Measurements from ENCODE around the gene PNMA6F.

PNMA6F gene

DNA sequence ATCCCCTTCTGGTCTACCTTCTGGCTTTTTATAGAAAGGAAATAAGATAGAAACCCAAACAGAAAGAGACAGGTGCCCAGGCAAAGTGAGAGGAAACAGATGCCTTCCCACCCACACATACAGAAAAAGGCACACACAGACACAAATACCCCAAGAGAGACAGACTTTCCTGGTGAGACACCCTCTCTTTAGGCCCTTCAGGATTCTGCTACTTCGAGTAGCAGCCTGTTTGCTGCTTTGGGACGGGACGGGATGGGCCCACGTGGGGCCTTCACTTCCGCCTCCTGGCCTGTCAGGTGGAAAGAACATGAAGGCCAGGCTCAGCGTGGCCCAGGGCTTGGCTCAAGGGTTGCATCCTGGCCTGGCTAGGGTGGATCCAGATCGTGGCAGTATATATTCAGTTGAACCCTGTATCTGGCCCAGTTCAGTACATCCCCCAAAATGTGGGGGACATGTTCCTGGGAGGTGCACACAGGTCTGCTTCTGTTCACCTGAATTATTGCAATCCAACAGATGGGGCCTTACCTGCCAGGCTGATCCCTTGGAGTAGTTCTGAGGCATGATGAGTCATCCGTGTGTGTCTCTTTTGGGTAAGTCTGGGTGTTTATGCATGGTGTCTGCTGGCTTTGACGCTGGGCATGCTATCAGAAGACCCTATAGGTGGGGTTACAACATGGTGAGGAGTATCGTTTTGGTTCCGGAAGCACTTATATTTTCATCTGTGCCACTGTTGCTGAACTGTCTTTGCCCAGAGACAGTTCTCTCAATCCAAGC is 14.7 kb upstream of the PNMA6F start:
- 75% methylated on average over 11 of the region's 11 CpGs for WGBS (ENCODE audit: insufficient coverage)
- Histone ChIP-seq H3K27ac (ENCODE audit: insufficient read depth in 1 of 2, low read depth in 1 of 2, low read length in 2 of 2, poor library complexity in 1 of 2, severe bottlenecking in 2 of 2) (peak overlapping the region; percentile 9 to 33), H3K9me3 (ENCODE audit: control extremely low read depth in 1 of 5, control insufficient read depth in 4 of 5, insufficient read depth in 2 of 5, low read depth in 1 of 5, low read length in 4 of 5) (peaks cover 0 to 4% (median 0%) of the 10 kb centered on the region in 5 experiments), H3K4me1 (ENCODE audit: control extremely low read depth in 1 of 4, control insufficient read depth in 4 of 4, insufficient read depth in 4 of 4, low read length in 3 of 4) (peaks cover 0 to 29% (median 16%) of the 10 kb centered on the region in 4 experiments), H3K4me3 (ENCODE audit: control insufficient read depth in 1 of 7, extremely low read depth in 1 of 7, insufficient read depth in 4 of 7, low read depth in 2 of 7, low read length in 6 of 7) (peak overlapping the region in 1 of 7 experiments; percentile 5), H3K36me3 (ENCODE audit: control insufficient read depth in 4 of 4, insufficient read depth in 4 of 4, low read length in 3 of 4) (peaks cover 2 to 38% (median 10%) of the 10 kb centered on the region in 4 experiments), H3K27me3 (replicated peaks in 2 of 5; ENCODE audit: control insufficient read depth in 4 of 5, insufficient read depth in 5 of 5, low read length in 4 of 5) (peaks cover 0 to 4% (median 0%) of the 10 kb centered on the region in 5 experiments)
- CTCF ChIA-PET: interaction anchor here (1.0 kb wide), 1 partner anchor 304 kb away, joined by 3 read pairs; no protein-coding TSS in a partner anchor
- peak in 2 of 3 donors; percentile 41 to 54 for DNase-seq
- POLR2A ChIA-PET: no interaction called here

DNA sequence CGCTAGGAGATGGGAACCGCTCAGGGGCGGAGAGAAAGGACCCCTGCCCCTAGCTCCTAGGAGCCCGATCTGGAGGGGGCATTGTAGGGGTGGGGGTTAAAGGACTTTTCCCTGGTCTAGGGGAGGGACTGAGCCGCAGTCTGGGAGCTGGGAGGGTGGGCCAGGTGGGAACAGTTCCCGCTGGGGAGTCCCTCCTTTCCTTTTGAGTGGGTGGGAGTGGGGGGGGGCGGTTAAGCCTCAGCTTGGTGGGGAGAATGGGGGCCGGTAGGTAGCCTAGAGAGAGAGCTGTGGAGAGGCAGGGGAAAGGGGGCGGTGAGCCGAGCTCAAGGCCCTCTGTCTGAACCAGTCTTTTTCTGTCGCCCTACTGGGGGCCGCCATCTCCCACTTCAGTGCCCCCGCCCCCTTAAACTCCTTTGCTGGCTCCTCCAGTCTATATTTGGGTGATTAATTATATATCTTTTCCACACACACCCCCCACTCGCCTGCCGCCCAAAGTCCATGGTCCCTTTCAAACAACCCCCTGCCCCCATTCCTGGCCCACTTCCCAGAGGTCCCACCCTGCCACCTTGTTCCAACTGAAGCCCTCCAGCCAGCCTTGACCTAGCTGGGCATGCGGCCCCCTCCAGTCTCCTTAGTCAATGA is 13.2 kb upstream of the PNMA6F start:
- DNase-seq: peak in 1 of 3 donors; percentile 5
- POLR2A ChIA-PET: interaction anchor here (0.7 kb wide), 1 partner anchor 52 kb away, joined by 3 read pairs; no protein-coding TSS in a partner anchor
- H3K4me1 ChIP-seq (ENCODE audit: control extremely low read depth in 1 of 4, control insufficient read depth in 4 of 4, insufficient read depth in 4 of 4, low read length in 3 of 4): peaks cover 0 to 29% (median 16%) of the 10 kb centered on the region in 4 experiments
- WGBS (ENCODE audit: insufficient coverage): 47% methylated on average over 7 of the region's 16 CpGs
- peaks cover 0 to 4% (median 0%) of the 10 kb centered on the region in 5 experiments for H3K27me3 ChIP-seq (replicated peaks in 2 of 5; ENCODE audit: control insufficient read depth in 4 of 5, insufficient read depth in 5 of 5, low read length in 4 of 5)
- peak overlapping the region; percentile 43 to 77 for H3K27ac ChIP-seq (ENCODE audit: insufficient read depth in 1 of 2, low read depth in 1 of 2, low read length in 2 of 2, poor library complexity in 1 of 2, severe bottlenecking in 2 of 2)
- H3K36me3 ChIP-seq (ENCODE audit: control insufficient read depth in 4 of 4, insufficient read depth in 4 of 4, low read length in 3 of 4): peaks cover 2 to 24% (median 10%) of the 10 kb centered on the region in 4 experiments
- peak overlapping the region; percentile 55 to 82 (median 68) for H3K4me3 ChIP-seq (ENCODE audit: control insufficient read depth in 1 of 7, extremely low read depth in 1 of 7, insufficient read depth in 4 of 7, low read depth in 2 of 7, low read length in 6 of 7)
- CTCF ChIA-PET: no interaction called here
- no peaks in the 10 kb centered on the region for H3K9me3 ChIP-seq (ENCODE audit: control extremely low read depth in 1 of 5, control insufficient read depth in 4 of 5, insufficient read depth in 2 of 5, low read depth in 1 of 5, low read length in 4 of 5)

DNA sequence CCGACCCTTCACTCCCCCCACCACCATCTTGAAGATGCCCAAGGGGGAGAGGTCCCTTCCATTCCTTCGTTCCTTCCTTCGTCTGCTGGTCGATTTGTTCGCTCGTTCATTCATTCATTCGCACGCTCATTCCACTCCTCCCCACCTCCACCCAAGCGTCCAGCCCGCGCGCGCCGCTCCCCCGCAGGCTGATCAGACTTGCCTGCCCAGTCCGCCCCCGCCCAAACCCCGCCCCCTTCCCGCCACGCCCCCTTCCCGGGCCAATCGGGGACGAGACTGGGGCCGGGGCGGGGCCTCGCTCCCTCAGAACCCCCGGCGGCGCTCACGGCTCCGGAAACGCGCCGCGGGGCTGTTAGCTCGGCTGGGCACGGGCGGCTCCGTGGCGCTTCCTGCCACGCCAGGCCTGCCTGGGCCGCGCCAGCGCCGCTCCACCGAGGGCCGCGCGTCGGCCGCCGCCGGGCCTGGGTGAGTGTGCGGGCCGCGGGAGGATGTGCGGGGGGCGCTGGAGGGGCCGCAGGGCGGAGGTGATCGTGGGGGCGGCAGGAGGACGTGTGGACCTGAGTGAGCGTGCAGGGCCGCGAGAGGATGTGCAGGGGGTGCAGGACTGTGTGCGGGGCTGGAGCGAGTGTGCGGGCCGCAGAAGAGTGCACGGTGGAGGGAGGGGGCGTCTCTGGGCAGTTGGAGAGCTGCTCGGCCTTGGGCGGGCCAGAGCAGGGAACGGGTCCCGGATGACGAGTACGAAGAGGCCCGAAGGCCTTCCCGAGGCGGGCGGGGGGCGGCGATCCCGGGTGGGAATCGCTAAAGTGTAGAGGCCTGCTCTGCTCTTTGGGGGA is 12.5 kb upstream of the PNMA6F start, which contains the start of gene ZNF275:
TSS of gene ZNF275 (plus strand) at position 333 of the 833 bp plus-strand sequence. CDS start 2,527 bp downstream, outside the sequence.
- peaks cover under 1 to 18% (median 7%) of the 10 kb centered on the region in 4 experiments for H3K36me3 ChIP-seq (ENCODE audit: control insufficient read depth in 4 of 4, insufficient read depth in 4 of 4, low read length in 3 of 4)
- H3K4me1 ChIP-seq (ENCODE audit: control extremely low read depth in 1 of 4, control insufficient read depth in 4 of 4, insufficient read depth in 4 of 4, low read length in 3 of 4): peaks cover 0 to 29% (median 16%) of the 10 kb centered on the region in 4 experiments
- no peaks in the 10 kb centered on the region for H3K9me3 ChIP-seq (ENCODE audit: control extremely low read depth in 1 of 5, control insufficient read depth in 4 of 5, insufficient read depth in 2 of 5, low read depth in 1 of 5, low read length in 4 of 5)
- H3K4me3 ChIP-seq (ENCODE audit: control insufficient read depth in 1 of 7, extremely low read depth in 1 of 7, insufficient read depth in 4 of 7, low read depth in 2 of 7, low read length in 6 of 7): peak within 1 kb of the TSS; percentile 55 to 82 (median 68)
- POLR2A ChIA-PET: interaction anchor here (0.7 kb wide), 1 partner anchor 184 kb away, joined by 3 read pairs; no protein-coding TSS in a partner anchor
- WGBS (ENCODE audit: insufficient coverage): 39% methylated on average over 62 of the region's 86 CpGs
- H3K27me3 ChIP-seq (replicated peaks in 2 of 5; ENCODE audit: control insufficient read depth in 4 of 5, insufficient read depth in 5 of 5, low read length in 4 of 5): peaks cover 0 to 4% (median 0%) of the 10 kb centered on the region in 5 experiments
- DNase-seq: peak; percentile 79 to 90 (median 85)
- CTCF ChIA-PET: no interaction called here
- H3K27ac ChIP-seq (ENCODE audit: insufficient read depth in 1 of 2, low read depth in 1 of 2, low read length in 2 of 2, poor library complexity in 1 of 2, severe bottlenecking in 2 of 2): peak within 1 kb of the TSS; percentile 43 to 77

DNA sequence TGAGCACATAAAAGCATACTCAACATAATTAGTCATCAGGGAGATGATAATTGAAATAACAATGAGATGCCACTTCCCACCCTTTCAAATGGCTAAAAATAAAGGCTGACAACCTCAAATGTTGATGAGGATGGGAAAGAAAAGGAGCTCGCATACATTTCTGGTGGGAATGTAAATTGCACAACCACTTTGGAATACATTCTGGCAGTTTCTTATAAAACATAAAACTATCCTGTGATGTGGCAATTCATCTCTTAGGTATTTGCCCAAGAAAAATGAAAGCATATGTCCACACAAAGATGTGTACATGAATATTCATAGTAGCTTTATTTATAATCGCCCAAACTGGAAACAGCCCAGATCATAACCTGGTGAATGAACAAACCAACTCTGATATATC is 11.7 kb upstream of the PNMA6F start:
- no peak overlapping the region for H3K27ac ChIP-seq (ENCODE audit: insufficient read depth in 1 of 2, low read depth in 1 of 2, low read length in 2 of 2, poor library complexity in 1 of 2, severe bottlenecking in 2 of 2)
- peak overlapping the region in 3 of 7 experiments; percentile 13 to 74 (median 59) for H3K4me3 ChIP-seq (ENCODE audit: control insufficient read depth in 1 of 7, extremely low read depth in 1 of 7, insufficient read depth in 4 of 7, low read depth in 2 of 7, low read length in 6 of 7)
- peaks cover 0 to 26% (median 15%) of the 10 kb centered on the region in 4 experiments for H3K4me1 ChIP-seq (ENCODE audit: control extremely low read depth in 1 of 4, control insufficient read depth in 4 of 4, insufficient read depth in 4 of 4, low read length in 3 of 4)
- peaks cover 0 to 4% (median 0%) of the 10 kb centered on the region in 5 experiments for H3K27me3 ChIP-seq (replicated peaks in 2 of 5; ENCODE audit: control insufficient read depth in 4 of 5, insufficient read depth in 5 of 5, low read length in 4 of 5)
- ChIA-PET CTCF (no interaction called here), POLR2A (no interaction called here)
- WGBS (ENCODE audit: insufficient coverage): 50% methylated on average over 1 of the region's 2 CpGs
- peaks cover 0 to 11% (median 4%) of the 10 kb centered on the region in 4 experiments for H3K36me3 ChIP-seq (ENCODE audit: control insufficient read depth in 4 of 4, insufficient read depth in 4 of 4, low read length in 3 of 4)
- H3K9me3 ChIP-seq (ENCODE audit: control extremely low read depth in 1 of 5, control insufficient read depth in 4 of 5, insufficient read depth in 2 of 5, low read depth in 1 of 5, low read length in 4 of 5): no peaks in the 10 kb centered on the region
- DNase-seq: no peak

DNA sequence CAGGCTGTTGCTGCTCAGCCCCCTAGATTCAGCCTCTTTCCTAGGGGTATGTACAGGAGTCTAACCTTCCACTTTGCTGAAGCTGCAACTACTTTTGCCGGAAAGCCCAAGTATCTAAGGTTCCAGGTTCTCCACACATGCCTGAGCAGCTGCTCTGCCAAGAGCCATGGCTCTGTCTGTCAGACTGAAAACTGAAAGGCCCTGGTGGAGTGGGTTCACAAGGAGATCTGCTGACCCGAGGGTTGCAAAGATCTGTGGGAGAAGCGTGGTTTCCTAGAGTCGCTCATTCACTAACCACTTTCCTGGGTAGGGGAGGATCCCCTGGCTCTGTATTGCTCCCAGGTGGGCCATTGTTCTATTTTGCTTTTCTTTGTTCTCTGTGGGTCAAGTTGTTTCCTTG is 6.0 kb upstream of the PNMA6F start:
- H3K4me1 ChIP-seq (ENCODE audit: control extremely low read depth in 1 of 4, control insufficient read depth in 4 of 4, insufficient read depth in 4 of 4, low read length in 3 of 4): no peaks in the 10 kb centered on the region
- no peak for DNase-seq
- H3K27ac ChIP-seq (ENCODE audit: insufficient read depth in 1 of 2, low read depth in 1 of 2, low read length in 2 of 2, poor library complexity in 1 of 2, severe bottlenecking in 2 of 2): no peak overlapping the region
- CTCF ChIA-PET: interaction anchor here (1.2 kb wide), 1 partner anchor 15 kb away, joined by 4 read pairs; no protein-coding TSS in a partner anchor
- peaks cover 0 to 4% (median 0%) of the 10 kb centered on the region in 5 experiments for H3K27me3 ChIP-seq (replicated peaks in 2 of 5; ENCODE audit: control insufficient read depth in 4 of 5, insufficient read depth in 5 of 5, low read length in 4 of 5)
- no peaks in the 10 kb centered on the region for H3K36me3 ChIP-seq (ENCODE audit: control insufficient read depth in 4 of 4, insufficient read depth in 4 of 4, low read length in 3 of 4)
- 82% methylated on average over 4 of the region's 4 CpGs for WGBS (ENCODE audit: insufficient coverage)
- H3K4me3 ChIP-seq (ENCODE audit: control insufficient read depth in 1 of 7, extremely low read depth in 1 of 7, insufficient read depth in 4 of 7, low read depth in 2 of 7, low read length in 6 of 7): no peak overlapping the region
- POLR2A ChIA-PET: no interaction called here
- peaks cover 0 to 6% (median under 1%) of the 10 kb centered on the region in 5 experiments for H3K9me3 ChIP-seq (ENCODE audit: control extremely low read depth in 1 of 5, control insufficient read depth in 4 of 5, insufficient read depth in 2 of 5, low read depth in 1 of 5, low read length in 4 of 5)

DNA sequence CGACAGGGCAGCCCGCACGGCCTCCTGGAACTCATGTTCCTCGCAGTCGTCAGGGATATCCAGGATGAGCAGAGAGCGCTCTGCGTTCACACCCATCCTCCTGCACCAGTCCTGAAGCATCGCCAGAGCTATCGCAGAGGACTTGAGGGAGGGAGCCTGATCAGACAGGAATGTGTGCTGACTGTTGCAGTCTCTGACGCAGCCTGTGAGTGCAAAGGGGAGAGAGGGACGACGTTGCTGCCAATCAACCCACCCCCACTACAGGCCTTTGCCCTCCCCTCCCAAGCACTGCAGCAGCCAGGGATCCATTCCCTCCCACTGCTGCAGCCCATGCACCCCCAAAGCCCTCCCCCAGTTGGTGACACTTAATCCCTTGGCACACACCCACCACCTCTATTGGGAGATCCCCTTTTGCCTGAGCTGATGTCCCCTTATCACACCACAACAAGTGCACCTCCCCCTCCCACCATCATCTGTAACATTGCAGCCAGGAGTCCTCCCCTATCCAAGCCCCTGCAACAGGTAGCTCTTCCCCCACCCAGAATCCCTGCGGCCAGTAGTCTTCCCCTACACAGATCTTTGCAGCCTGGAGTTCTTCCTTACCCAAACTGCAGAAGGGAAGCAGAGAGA is 897 bp downstream of the PNMA6F start:
- WGBS (ENCODE audit: insufficient coverage): no CpG with 5 or more reads among the region's 13 CpGs
- CTCF ChIA-PET: interaction anchor here (1.4 kb wide), 1 partner anchor 16 kb away, joined by 3 read pairs; no protein-coding TSS in a partner anchor
- H3K4me1 ChIP-seq (ENCODE audit: control extremely low read depth in 1 of 4, control insufficient read depth in 4 of 4, insufficient read depth in 4 of 4, low read length in 3 of 4): no peaks in the 10 kb centered on the region
- H3K4me3 ChIP-seq (ENCODE audit: control insufficient read depth in 1 of 7, extremely low read depth in 1 of 7, insufficient read depth in 4 of 7, low read depth in 2 of 7, low read length in 6 of 7): no peak overlapping the region
- POLR2A ChIA-PET: no interaction called here
- no peak overlapping the region for H3K27ac ChIP-seq (ENCODE audit: insufficient read depth in 1 of 2, low read depth in 1 of 2, low read length in 2 of 2, poor library complexity in 1 of 2, severe bottlenecking in 2 of 2)
- H3K27me3 ChIP-seq (replicated peaks in 2 of 5; ENCODE audit: control insufficient read depth in 4 of 5, insufficient read depth in 5 of 5, low read length in 4 of 5): peaks cover 2 to 17% (median 3%) of the 10 kb centered on the region in 5 experiments
- H3K9me3 ChIP-seq (ENCODE audit: control extremely low read depth in 1 of 5, control insufficient read depth in 4 of 5, insufficient read depth in 2 of 5, low read depth in 1 of 5, low read length in 4 of 5): peaks cover 0 to 6% (median 1%) of the 10 kb centered on the region in 5 experiments
- no peaks in the 10 kb centered on the region for H3K36me3 ChIP-seq (ENCODE audit: control insufficient read depth in 4 of 4, insufficient read depth in 4 of 4, low read length in 3 of 4)
- peak in 2 of 3 donors; percentile 43 to 56 for DNase-seq

Data from common myeloid progenitor, CD34-positive (primary cell).